Muscle of leg (tissue), 11 donors: ENCODE data around the gene USP37. TPM values are rescaled to one million over a fixed set of nuclear protein-coding genes. Genes with fewer than 3 reads are reported as not detected.
"Not testable (repeated sequence)": the region's sequence is repeated elsewhere in the genome, so short reads cannot be mapped to it uniquely, and the experiment has no call there.

ENCODE experiments used
- DNase-seq: peaks from one replicate; pipeline ENCODE4 v3.0.0; 2013
- H3K27ac ChIP-seq: one replicate; pipeline ENCODE4 v1.5.1; 2013; ENCODE audit warnings: mild to moderate bottlenecking, low read length, control low read depth
- H3K27me3 ChIP-seq: one replicate; pipeline ENCODE4 v1.6.1; 2013; ENCODE audit warnings: low read length; ENCODE audit not compliant: control insufficient read depth, insufficient read depth
- H3K36me3 ChIP-seq: one replicate; pipeline ENCODE4 v1.6.1; 2013; ENCODE audit warnings: low read length; ENCODE audit not compliant: control insufficient read depth, insufficient read depth
- H3K4me1 ChIP-seq: one replicate; pipeline ENCODE4 v1.6.1; 2013; ENCODE audit warnings: low read length; ENCODE audit not compliant: control insufficient read depth, insufficient read depth
- H3K4me3 ChIP-seq: one replicate; pipeline ENCODE4 v1.5.1; 2013; ENCODE audit warnings: low read length, control low read depth
- H3K9me3 ChIP-seq: replicated peaks from 2 replicates; pipeline ENCODE4 v1.6.1; 2013; ENCODE audit warnings: low read depth, low read length; ENCODE audit not compliant: control insufficient read depth
- WGBS: methylation state at CpG from one replicate; pipeline ENCODE4 v1.1.5; 2013; ENCODE audit warnings: missing lambda C conversion rate; ENCODE audit not compliant: insufficient coverage; 5-methylcytosine and 5-hydroxymethylcytosine counted together
- polyA plus RNA-seq, 8 donors: library from polyadenylated mRNA; unstranded; fragments of 120-200 nt; gene quantifications; one replicate each; pipeline versions ENCODE4 v1.2.1 to v1.2.3, GENCODE V29; 2013; ENCODE audit warnings: inconsistent platforms in 1 of 8, low replicate concordance in 1 of 8; ENCODE audit not compliant: insufficient read length in 8 of 8, insufficient read depth in 1 of 8
- total RNA-seq: library from RNA; stranded (reverse); fragments of 120-200 nt; gene quantifications from one replicate; pipeline ENCODE4 v1.2.4, GENCODE V29; 2013

Gene USP37
- total and polyA plus RNA-seq, 9 donors = 4.8 to 11.0 (median 9.4) TPM

DNA sequence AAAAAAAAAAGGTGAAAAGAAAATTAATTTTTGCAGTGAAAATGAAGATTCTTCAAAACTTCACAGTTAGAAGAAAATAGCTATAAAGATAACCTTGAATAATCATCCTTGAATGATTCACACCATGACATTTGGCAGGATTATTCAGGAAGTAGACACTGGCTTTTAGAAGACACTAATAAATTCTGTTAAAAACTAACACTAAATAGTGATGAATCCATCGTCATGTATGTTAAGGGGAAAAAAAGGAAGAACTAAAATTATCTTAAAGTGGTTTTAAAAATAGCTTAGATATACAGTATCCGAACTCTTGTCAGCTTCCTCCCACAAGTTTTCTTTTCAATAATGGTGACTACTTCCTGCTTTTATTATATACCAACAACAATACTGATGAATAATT is 10.2 kb downstream of the USP37 start:
- H3K9me3 ChIP-seq = no peaks in the 10 kb centered on the region
- peaks cover 15% of the 10 kb centered on the region for H3K36me3 ChIP-seq
- no peaks in the 10 kb centered on the region for H3K4me1 ChIP-seq
- DNase-seq = no peak
- H3K27me3 ChIP-seq = no peaks in the 10 kb centered on the region
- WGBS = no CpG with 5 or more reads among the region's 2 CpGs
- no peak overlapping the region for H3K4me3 ChIP-seq
- no peak overlapping the region for H3K27ac ChIP-seq

- peaks cover 12% of the 10 kb centered on the region for H3K36me3 ChIP-seq
- WGBS = 75% methylated on average over 3 of the region's 4 CpGs
Measured at GRCh38 chr2:218555527-218555926, 12.6 kb downstream of the USP37 start.

GRCh38 chr2:218554225-218554624 is 13.9 kb downstream of the USP37 start:
- H3K27ac ChIP-seq, DNase-seq, H3K9me3 ChIP-seq, H3K4me3 ChIP-seq, H3K4me1 ChIP-seq, H3K27me3 ChIP-seq: not testable (repeated sequence)
- H3K36me3 ChIP-seq = peaks cover 12% of the 10 kb centered on the region
- WGBS = no CpG with 5 or more reads among the region's 3 CpGs

More at GRCh38 chr2:218555527-218555926, 12.6 kb downstream of the USP37 start:
- no peaks in the 10 kb centered on the region for H3K4me1 ChIP-seq
- no peak overlapping the region for H3K27ac ChIP-seq
- no peaks in the 10 kb centered on the region for H3K27me3 ChIP-seq
- DNase-seq = no peak
- no peaks in the 10 kb centered on the region for H3K9me3 ChIP-seq
- no peak overlapping the region for H3K4me3 ChIP-seq

- H3K4me1 ChIP-seq = no peaks in the 10 kb centered on the region
- H3K27ac ChIP-seq = no peak overlapping the region
- no peak overlapping the region for H3K4me3 ChIP-seq
- H3K9me3 ChIP-seq = no peaks in the 10 kb centered on the region
- no peak for DNase-seq
- H3K36me3 ChIP-seq = peaks cover 25% of the 10 kb centered on the region
- no peaks in the 10 kb centered on the region for H3K27me3 ChIP-seq
Measured at GRCh38 chr2:218547978-218548377, 20.2 kb downstream of the USP37 start.

GRCh38 chr2:218547511-218547910 is 20.6 kb downstream of the USP37 start:
- no peaks in the 10 kb centered on the region for H3K27me3 ChIP-seq
- peaks cover 26% of the 10 kb centered on the region for H3K36me3 ChIP-seq
- H3K4me1 ChIP-seq = no peaks in the 10 kb centered on the region
- DNase-seq = no peak
- H3K27ac ChIP-seq = no peak overlapping the region
- no peaks in the 10 kb centered on the region for H3K9me3 ChIP-seq
- H3K4me3 ChIP-seq = no peak overlapping the region

GRCh38 chr2:218546012-218546411 is 22.1 kb downstream of the USP37 start:
- no peak overlapping the region for H3K4me3 ChIP-seq
- no peak overlapping the region for H3K27ac ChIP-seq
- no peaks in the 10 kb centered on the region for H3K27me3 ChIP-seq
- H3K9me3 ChIP-seq = no peaks in the 10 kb centered on the region
- no CpG with 5 or more reads among the region's 1 CpG for WGBS
- H3K36me3 ChIP-seq = peaks cover 38% of the 10 kb centered on the region
- no peaks in the 10 kb centered on the region for H3K4me1 ChIP-seq
- DNase-seq = no peak

DNA sequence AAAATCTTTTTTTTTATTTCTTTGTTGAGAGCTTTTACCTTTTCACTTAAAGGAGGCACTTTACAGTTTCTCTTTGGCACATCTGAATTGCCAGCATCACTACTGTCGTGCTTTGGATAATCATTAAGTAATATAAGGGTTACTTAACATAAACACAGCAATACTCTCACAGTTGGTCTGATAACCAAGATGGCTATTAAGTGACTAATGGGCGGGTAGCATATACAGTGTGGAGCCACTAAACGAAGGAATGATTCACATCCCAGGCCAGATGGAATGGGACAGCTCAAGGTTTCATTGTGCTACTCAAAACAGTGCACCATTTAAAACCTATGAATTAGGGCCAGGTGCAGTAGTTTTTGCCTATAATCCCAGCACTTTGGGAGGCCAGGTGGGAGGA is 28.1 kb downstream of the USP37 start:
- 86% methylated on average over 2 of the region's 3 CpGs for WGBS
- Histone ChIP-seq H3K27ac (no peak overlapping the region), H3K4me1 (no peaks in the 10 kb centered on the region), H3K9me3 (no peaks in the 10 kb centered on the region), H3K36me3 (peaks cover 47% of the 10 kb centered on the region), H3K4me3 (no peak overlapping the region), H3K27me3 (no peaks in the 10 kb centered on the region)
- no peak for DNase-seq

GRCh38 chr2:218536804-218537494 is 31.2 kb downstream of the USP37 start:
- Histone ChIP-seq H3K36me3 (peaks cover 34% of the 10 kb centered on the region), H3K9me3 (no peaks in the 10 kb centered on the region), H3K27ac (no peak overlapping the region), H3K27me3 (no peaks in the 10 kb centered on the region), H3K4me1 (no peaks in the 10 kb centered on the region), H3K4me3 (no peak overlapping the region)
- DNase-seq = no peak
- WGBS = 100% methylated on average over 1 of the region's 6 CpGs

GRCh38 chr2:218529990-218530389 is 38.2 kb downstream of the USP37 start:
- no peaks in the 10 kb centered on the region for H3K4me1 ChIP-seq
- no peak overlapping the region for H3K27ac ChIP-seq
- no CpG with 5 or more reads among the region's 2 CpGs for WGBS
- peaks cover 38% of the 10 kb centered on the region for H3K36me3 ChIP-seq
- DNase-seq = no peak
- H3K4me3 ChIP-seq = no peak overlapping the region
- H3K9me3 ChIP-seq = peaks cover 2% of the 10 kb centered on the region
- no peaks in the 10 kb centered on the region for H3K27me3 ChIP-seq

GRCh38 chr2:218528409-218528808 is 39.7 kb downstream of the USP37 start:
- not testable (repeated sequence) for H3K27me3 ChIP-seq, H3K4me3 ChIP-seq, H3K27ac ChIP-seq, DNase-seq, H3K9me3 ChIP-seq, H3K4me1 ChIP-seq
- WGBS = no CpG with 5 or more reads among the region's 2 CpGs
- H3K36me3 ChIP-seq = peaks cover 38% of the 10 kb centered on the region

GRCh38 chr2:218523651-218524050 is 44.5 kb downstream of the USP37 start:
- no peaks in the 10 kb centered on the region for H3K4me1 ChIP-seq
- no peaks in the 10 kb centered on the region for H3K27me3 ChIP-seq
- H3K36me3 ChIP-seq = peaks cover 16% of the 10 kb centered on the region
- no CpG with 5 or more reads among the region's 1 CpG for WGBS
- H3K4me3 ChIP-seq = no peak overlapping the region
- H3K27ac ChIP-seq = no peak overlapping the region
- peaks cover 4% of the 10 kb centered on the region for H3K9me3 ChIP-seq
- DNase-seq = no peak
